AG04449 (cell line): ENCODE data around the gene MDFIC2.

Source experiments
- CTCF ChIA-PET: fragments of 350-600 bp; formaldehyde crosslinking; extraction: SDS; loops from one replicate; lab custom pipeline; 2021; ENCODE audit warnings: antibody characterized with exemption; lab: Yijun Ruan, JAX
- POLR2A ChIA-PET: fragments of 400-600, 350-600 bp; formaldehyde crosslinking; extraction: SDS; loops from one replicate; lab custom pipeline; 2020; ENCODE audit warnings: antibody characterized with exemption, inconsistent platforms; lab: Yijun Ruan, JAX
- DNase-seq: peaks from one replicate; pipeline ENCODE4 v3.0.0-alpha.2; 2010; ENCODE audit warnings: low read depth, low spot score
- H3K4me3 ChIP-seq: 2 replicates; pipeline ENCODE4 v1.5.1; 2011; ENCODE audit warnings: low read depth, mild to moderate bottlenecking, control low read depth, low read length
- TF ChIP-seq, protein P1 (sequence below): IDR thresholded peaks from one replicate; pipeline ENCODE4 v1.5.1; 2011; ENCODE audit warnings: mild to moderate bottlenecking, moderate library complexity, low read length, control low read depth, inconsistent platforms; ENCODE audit not compliant: insufficient read depth; ENCODE audit errors: missing control alignments

The MDFIC2 gene

DNA sequence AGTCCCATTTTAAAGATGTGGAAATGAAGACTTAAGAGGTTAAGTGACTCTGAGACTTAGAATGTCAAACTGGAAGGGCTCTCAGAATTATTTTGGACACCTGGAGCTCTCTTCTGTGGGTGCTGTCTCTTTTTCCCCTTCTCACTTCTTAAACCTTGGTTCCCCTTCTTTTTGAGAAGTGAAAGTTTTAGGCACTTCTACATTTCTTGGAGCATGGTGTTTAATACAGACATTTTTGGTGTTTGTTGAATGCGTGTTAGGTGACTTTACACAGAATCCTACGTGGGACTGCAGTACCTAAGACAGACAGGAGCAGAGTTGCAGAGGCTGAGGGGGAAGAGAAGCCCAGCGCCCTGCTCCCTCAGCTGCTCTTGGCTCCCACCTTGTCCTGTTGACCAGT lies 133.3 kb downstream of the MDFIC2 start:
- no peak overlapping the region for H3K4me3 ChIP-seq
- DNase-seq = no peak
- ChIA-PET POLR2A (no interaction called here), CTCF (no interaction called here)
- TF ChIP-seq, protein P1, sequence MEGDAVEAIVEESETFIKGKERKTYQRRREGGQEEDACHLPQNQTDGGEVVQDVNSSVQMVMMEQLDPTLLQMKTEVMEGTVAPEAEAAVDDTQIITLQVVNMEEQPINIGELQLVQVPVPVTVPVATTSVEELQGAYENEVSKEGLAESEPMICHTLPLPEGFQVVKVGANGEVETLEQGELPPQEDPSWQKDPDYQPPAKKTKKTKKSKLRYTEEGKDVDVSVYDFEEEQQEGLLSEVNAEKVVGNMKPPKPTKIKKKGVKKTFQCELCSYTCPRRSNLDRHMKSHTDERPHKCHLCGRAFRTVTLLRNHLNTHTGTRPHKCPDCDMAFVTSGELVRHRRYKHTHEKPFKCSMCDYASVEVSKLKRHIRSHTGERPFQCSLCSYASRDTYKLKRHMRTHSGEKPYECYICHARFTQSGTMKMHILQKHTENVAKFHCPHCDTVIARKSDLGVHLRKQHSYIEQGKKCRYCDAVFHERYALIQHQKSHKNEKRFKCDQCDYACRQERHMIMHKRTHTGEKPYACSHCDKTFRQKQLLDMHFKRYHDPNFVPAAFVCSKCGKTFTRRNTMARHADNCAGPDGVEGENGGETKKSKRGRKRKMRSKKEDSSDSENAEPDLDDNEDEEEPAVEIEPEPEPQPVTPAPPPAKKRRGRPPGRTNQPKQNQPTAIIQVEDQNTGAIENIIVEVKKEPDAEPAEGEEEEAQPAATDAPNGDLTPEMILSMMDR = no peak

DNA sequence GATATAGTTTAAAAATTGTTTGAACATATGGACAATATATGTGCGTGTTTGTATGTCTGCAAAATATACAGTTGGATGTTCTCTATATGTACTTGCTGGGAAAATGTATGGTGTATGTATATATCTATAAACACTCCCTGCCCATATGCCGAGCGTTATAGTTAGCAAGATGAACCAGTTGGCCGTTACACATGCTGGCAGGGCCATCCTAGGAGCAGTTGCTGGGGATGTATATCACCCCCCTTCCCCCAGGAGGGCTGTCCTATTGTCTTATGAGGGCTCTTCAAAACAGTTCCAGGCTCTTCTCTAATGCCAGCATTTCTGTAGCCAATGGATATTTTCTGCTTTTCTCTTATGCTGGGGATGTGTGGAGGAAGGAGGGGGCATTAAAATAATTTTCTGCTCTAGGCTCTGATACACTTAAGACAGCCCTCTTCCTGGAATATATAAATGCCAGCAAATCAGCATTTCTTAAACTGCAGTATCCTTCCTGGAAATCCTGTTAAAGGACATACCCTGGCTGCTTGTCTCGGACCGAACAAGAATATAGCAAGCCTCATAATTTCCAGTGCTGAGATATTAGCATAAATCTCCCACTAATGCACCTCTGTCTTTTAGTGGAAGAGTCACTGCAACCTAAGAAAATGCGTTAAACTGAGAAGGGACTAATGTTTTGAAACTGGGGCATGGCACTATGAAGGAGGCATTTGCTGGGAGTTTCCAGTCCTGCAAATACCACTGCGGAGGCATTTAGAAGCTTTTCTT lies 134.4 kb downstream of the MDFIC2 start:
- no peak for DNase-seq
- ChIA-PET CTCF (no interaction called here), POLR2A (no interaction called here)
- TF ChIP-seq, protein P1 = no peak
- no peak overlapping the region for H3K4me3 ChIP-seq

DNA sequence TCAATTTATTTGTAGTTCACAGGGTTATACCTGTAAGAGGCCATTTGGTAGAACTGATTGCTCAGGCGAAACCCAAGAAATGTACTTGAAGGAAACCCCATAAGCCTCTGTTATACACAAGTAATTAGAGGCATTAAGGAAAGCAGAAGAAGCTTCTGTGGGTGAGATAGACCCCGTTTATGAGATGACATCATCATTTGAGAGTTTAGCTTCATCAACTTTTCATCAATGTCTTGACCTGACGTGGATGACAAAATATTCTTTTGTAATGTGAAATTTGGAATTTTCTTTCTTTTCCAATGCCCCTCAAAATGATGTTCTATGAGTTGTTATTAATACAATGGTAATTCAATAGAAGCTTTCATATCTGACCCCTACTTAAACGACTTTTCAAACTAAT lies 136.2 kb downstream of the MDFIC2 start:
- POLR2A ChIA-PET = no interaction called here
- CTCF ChIA-PET = no interaction called here
- TF ChIP-seq, protein P1 = no peak
- no peak overlapping the region for H3K4me3 ChIP-seq
- DNase-seq = no peak

DNA sequence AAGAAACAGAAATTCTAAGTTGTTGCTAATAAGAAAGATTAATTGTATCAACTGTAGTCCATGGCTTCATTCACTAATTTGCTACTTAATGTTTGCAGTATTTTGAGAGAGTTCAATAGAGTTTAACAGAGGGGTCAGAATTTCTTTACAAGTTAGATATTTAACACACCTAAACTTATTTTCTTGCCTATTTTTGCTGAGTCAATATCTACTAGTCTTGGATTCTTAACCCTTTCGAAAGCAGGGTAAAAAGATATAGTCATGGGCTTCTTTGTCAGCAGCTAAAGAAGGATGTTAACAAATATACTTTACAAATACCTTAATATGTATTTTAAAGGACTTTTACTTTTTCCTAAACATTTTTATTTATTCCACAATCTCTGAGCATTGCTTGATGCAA lies 155.6 kb downstream of the MDFIC2 start:
- POLR2A ChIA-PET = no interaction called here
- H3K4me3 ChIP-seq = no peak overlapping the region
- DNase-seq = no peak
- TF ChIP-seq, protein P1 = no peak
- CTCF ChIA-PET = no interaction called here

DNA sequence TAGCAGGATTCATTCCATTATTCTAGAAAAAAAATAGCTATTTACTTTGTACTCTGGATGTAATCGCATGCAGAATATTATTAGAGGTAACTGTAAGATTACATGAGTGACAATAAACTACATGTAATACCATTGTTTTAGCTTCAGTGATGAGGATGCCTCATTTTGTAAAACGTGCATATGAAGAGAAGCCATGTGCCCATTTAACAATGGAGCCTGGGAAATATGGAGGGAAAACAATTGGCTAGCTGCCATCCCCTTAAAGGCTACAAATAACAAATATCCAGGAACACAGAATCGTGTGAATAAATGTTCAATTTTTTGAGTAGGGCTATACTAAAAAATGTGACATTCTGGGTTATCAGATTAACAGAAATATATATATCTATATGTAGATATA lies 161.8 kb downstream of the MDFIC2 start:
- TF ChIP-seq, protein P1 = no peak
- no peak for DNase-seq
- H3K4me3 ChIP-seq = no peak overlapping the region
- ChIA-PET POLR2A (no interaction called here), CTCF (no interaction called here)

DNA sequence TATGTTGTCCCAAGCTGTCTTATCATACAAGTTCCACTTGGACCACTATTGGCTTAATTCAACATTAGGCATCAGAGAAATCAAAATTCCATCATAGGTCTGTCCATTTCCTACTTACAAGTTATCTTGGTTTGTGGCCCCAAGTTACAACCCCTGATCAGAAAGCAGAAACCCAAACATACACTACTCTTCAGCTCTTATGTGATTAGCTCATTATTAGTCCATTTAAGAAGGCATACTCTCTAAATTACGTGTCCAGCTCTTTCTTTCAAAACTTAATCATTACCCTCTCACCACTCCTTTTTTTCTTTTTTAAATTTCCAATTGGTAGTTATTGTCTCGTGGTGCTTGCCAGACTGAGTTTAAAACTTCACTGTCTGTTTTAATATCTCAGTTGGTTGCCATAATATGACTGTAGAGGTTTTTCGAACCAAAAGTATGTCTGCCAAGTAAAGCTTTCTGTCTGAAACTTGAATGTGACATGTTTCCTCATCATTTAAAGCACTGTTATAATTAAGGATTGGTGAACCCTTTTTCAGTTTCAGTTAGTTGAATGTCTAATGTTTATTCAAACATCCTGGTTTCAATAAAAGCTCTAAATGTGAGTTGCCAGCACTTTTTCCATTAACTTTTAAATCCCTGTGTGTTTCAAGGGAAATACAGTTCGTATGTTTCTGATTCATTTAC lies 162.6 kb downstream of the MDFIC2 start:
- CTCF ChIA-PET = no interaction called here

More for the DNA sequence above, 162.6 kb downstream of the MDFIC2 start:
- POLR2A ChIA-PET = no interaction called here
- DNase-seq = no peak
- H3K4me3 ChIP-seq = no peak overlapping the region
- TF ChIP-seq, protein P1 = no peak
